ENCODE results near the gene ANO8.

Gene ANO8

DNA sequence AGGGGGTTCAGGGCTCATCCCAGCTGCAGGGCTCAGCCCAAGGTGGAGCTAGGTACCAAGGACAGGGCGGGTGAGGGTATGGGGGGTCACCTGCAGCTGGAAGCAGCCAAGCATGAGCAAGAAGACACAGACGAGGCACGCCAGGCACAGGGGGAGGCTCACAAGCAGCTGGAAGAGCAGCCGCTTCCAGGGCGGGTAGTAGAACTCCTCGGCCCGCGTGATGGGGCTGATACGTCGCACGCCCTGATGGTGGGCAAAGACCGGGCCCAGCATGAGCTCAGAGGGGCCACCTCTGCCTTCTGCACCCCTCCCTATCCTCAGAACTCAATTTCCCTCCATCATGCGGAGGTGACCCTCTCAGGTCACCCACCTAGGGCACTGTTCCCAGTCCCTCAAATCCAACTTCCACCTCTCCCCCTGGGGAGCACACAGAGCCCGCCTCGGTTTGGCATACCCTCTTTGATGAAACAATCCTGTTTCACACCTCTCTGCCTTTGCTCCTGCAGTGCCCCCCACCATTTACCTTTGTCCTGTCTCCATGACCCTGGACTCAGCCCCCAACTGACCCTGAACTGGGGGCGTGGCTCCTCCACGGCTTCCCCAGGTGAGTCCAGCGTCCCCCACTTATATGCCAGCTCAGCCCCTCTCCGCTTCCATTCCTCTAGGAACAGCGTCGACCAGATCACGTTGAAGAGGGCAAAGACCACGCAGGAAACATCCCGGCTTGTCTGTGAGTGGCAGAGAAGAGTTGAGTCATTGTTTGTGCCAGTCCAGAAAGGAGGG is 4.2 kb downstream of the ANO8 start:
- Histone ChIP-seq H3K36me3 (peaks cover 41% of the 10 kb centered on the region), H3K4me3 (ENCODE audit: low read depth, low read length) (no peak overlapping the region), H3K27me3 (ENCODE audit: insufficient read depth, low read depth, severe bottlenecking) (no peaks in the 10 kb centered on the region), H3K27ac (no peak overlapping the region), H3K9me3 (ENCODE audit: severe bottlenecking) (no peaks in the 10 kb centered on the region)
- TF ChIP-seq, protein P1, sequence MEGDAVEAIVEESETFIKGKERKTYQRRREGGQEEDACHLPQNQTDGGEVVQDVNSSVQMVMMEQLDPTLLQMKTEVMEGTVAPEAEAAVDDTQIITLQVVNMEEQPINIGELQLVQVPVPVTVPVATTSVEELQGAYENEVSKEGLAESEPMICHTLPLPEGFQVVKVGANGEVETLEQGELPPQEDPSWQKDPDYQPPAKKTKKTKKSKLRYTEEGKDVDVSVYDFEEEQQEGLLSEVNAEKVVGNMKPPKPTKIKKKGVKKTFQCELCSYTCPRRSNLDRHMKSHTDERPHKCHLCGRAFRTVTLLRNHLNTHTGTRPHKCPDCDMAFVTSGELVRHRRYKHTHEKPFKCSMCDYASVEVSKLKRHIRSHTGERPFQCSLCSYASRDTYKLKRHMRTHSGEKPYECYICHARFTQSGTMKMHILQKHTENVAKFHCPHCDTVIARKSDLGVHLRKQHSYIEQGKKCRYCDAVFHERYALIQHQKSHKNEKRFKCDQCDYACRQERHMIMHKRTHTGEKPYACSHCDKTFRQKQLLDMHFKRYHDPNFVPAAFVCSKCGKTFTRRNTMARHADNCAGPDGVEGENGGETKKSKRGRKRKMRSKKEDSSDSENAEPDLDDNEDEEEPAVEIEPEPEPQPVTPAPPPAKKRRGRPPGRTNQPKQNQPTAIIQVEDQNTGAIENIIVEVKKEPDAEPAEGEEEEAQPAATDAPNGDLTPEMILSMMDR (IDR thresholded peaks at IDR 0.05; ENCODE audit: low read depth, low read length), result no peak
- DNase-seq, result no peak

DNA sequence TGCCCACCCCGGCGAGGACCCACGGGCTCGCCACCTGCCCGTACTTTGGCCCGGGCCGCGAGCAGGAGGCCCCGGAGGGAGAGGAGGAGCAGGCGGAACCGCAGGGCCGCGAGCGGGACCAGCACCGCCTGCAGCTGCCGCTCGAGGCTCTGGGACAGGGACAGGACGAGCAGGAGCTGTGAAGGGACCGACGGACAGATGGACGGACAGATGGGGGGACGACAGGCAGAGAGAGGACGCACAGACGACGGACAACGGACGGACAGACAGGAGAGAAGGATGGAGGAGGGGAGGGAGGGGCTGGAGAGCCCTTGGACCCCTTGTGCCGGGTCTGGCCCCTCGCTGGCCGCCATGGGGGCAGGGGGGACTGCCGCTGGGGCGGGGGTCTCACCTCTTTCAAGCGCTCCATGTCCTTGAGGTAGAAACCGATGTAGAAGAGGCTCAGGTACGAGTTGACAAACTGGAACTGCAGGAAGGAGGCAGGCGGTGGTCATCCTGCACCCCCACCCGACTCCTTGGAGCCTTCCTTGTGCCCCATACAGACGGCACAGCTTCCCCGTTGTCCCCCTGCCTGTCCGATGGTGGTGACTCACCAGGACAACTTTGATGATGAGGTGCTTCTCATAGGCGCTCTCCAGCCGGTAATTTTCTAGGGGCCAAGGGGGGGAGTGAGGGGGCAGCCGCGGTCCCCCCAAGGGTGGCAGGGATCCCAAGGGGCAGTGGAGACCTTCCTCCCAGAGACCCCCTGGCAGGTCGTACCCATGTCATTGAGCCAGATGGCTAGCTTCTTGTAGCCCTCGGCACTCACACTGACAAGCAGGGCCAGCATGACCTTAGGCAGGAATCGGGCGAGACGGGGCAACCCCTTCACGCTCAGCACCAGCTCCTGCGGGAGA is 5.0 kb downstream of the ANO8 start:
- Histone ChIP-seq H3K27ac (no peak overlapping the region), H3K27me3 (ENCODE audit: insufficient read depth, low read depth, severe bottlenecking) (no peaks in the 10 kb centered on the region), H3K36me3 (peaks cover 49% of the 10 kb centered on the region), H3K4me3 (ENCODE audit: low read depth, low read length) (no peak overlapping the region), H3K9me3 (ENCODE audit: severe bottlenecking) (no peaks in the 10 kb centered on the region)
- DNase-seq, result no peak
- TF ChIP-seq, protein P1 (IDR thresholded peaks at IDR 0.05; ENCODE audit: low read depth, low read length), result no peak

DNA sequence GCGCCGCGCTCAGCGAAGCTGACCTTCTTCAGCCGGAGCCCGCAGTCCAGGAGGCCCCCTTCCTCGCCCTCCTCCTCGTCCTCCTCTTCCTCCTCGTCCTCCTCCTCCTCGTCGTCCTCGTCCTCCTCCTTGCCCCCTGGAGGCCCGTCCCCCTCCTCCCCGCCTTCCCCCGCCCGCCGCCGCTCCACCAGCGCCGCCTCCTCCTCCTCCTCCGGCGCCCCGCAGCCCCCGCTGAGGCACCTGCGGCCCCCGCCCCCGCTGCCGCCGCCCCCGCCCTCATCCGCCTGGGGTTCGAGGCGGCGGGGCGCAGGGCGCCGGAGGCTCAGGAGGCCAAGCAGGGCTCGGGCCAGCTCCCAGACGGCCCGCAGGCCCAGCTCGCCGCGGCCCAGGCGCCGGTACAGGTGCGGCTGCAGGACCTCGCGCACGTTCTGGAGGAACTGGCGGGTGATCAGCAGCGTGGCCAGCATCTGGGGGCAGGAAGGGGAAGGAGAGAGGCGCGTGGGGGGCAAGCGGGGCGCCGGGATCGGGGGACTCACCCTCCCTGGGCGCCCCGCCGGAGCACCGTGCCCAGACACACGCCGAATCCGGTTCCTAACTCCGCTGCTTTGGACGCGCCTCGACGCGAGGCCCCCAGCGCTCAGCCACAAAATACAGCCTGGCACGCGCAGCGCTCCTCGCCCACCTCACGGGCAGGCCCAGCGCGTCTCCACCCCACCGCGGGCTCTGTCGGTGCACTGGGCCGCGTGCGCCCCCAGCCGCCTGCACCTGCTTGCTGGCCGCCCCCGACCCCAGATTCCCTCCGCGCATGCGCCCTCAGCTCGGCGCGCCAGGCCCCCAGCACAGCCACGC is 5.9 kb downstream of the ANO8 start:
- H3K36me3 ChIP-seq, result peaks cover 51% of the 10 kb centered on the region
- no peak overlapping the region for H3K4me3 ChIP-seq (ENCODE audit: low read depth, low read length)
- TF ChIP-seq, protein P1 (IDR thresholded peaks at IDR 0.05; ENCODE audit: low read depth, low read length), result no peak
- H3K9me3 ChIP-seq (ENCODE audit: severe bottlenecking), result no peaks in the 10 kb centered on the region
- no peak overlapping the region for H3K27ac ChIP-seq
- no peak for DNase-seq
- no peaks in the 10 kb centered on the region for H3K27me3 ChIP-seq (ENCODE audit: insufficient read depth, low read depth, severe bottlenecking)

DNA sequence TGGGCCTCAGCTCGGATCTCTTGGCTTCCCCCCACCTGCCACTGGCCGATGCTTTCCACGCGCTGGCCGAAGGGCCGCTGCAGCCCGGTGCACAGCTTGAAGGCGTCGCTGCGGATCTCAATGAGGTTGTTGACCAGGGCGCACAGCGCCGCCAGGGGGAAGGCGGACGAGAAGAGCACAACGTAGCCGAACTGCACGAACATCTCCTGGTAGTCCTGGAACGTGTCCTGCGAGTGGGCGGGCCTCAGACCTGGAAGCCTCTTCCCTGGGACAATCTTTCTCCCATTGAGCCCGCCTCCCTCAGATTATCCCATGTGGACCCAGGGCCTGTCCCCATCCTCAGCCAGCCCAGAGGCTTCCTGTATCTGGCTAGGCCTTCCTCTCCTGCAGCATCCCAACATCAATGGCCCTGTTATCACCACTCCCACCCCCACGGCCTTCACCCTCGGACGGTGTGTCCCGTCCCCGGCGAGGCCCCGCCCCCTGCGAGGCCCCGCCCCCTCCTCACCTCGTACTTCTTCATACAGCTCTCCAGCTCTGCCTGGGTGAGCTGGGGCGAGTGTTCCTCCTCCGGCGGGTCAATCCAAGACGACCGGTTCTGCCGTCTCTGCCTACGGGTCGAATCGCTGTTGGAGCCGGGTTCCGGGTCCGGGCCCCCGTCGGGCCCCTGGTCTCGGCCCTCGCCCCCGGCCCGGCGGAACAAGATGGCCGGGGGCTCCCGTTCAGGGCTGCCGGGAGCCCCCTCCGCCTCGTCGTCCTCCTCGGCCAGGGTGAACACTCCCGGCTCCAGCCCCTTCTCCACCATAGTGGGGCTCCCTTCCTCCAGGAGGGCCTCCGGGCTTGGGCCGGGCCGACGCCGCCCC is 6.8 kb downstream of the ANO8 start:
- no peak for DNase-seq
- no peak overlapping the region for H3K27ac ChIP-seq
- TF ChIP-seq, protein P1 (IDR thresholded peaks at IDR 0.05; ENCODE audit: low read depth, low read length), result no peak
- H3K9me3 ChIP-seq (ENCODE audit: severe bottlenecking), result no peaks in the 10 kb centered on the region
- peaks cover 47% of the 10 kb centered on the region for H3K36me3 ChIP-seq
- H3K4me3 ChIP-seq (ENCODE audit: low read depth, low read length), result no peak overlapping the region
- H3K27me3 ChIP-seq (ENCODE audit: insufficient read depth, low read depth, severe bottlenecking), result no peaks in the 10 kb centered on the region

Measured in WERI-Rb-1 (cell line).